Mucosa of stomach (tissue), 1 donor: ENCODE results near the gene ZSWIM5.
"Not testable (repeated sequence)": the region's sequence is repeated elsewhere in the genome, so short reads cannot be mapped to it uniquely, and the experiment has no call there.

ENCODE experiments used
- H3K27me3 ChIP-seq: one replicate; pipeline ENCODE4 v1.7.0; 2013; ENCODE audit warnings: mild to moderate bottlenecking, low read length; ENCODE audit not compliant: control insufficient read depth, insufficient read depth
- H3K36me3 ChIP-seq: one replicate; pipeline ENCODE4 v1.7.0; 2013; ENCODE audit warnings: low read length; ENCODE audit not compliant: control insufficient read depth, insufficient read depth
- H3K4me1 ChIP-seq: one replicate; pipeline ENCODE4 v1.7.0; 2013; ENCODE audit warnings: mild to moderate bottlenecking, low read length; ENCODE audit not compliant: control insufficient read depth, insufficient read depth
- H3K4me3 ChIP-seq: one replicate; pipeline ENCODE4 v1.7.0; 2013; ENCODE audit warnings: low read length
- H3K9ac ChIP-seq: one replicate; pipeline ENCODE4 v1.7.0; 2013; ENCODE audit warnings: mild to moderate bottlenecking, low read length, moderate library complexity
- H3K9me3 ChIP-seq: one replicate; pipeline ENCODE4 v1.7.0; 2013; ENCODE audit warnings: mild to moderate bottlenecking, low read length, moderate library complexity; ENCODE audit not compliant: control insufficient read depth
- donor health status: Pancreatic carcinoma.

ZSWIM5 gene

DNA sequence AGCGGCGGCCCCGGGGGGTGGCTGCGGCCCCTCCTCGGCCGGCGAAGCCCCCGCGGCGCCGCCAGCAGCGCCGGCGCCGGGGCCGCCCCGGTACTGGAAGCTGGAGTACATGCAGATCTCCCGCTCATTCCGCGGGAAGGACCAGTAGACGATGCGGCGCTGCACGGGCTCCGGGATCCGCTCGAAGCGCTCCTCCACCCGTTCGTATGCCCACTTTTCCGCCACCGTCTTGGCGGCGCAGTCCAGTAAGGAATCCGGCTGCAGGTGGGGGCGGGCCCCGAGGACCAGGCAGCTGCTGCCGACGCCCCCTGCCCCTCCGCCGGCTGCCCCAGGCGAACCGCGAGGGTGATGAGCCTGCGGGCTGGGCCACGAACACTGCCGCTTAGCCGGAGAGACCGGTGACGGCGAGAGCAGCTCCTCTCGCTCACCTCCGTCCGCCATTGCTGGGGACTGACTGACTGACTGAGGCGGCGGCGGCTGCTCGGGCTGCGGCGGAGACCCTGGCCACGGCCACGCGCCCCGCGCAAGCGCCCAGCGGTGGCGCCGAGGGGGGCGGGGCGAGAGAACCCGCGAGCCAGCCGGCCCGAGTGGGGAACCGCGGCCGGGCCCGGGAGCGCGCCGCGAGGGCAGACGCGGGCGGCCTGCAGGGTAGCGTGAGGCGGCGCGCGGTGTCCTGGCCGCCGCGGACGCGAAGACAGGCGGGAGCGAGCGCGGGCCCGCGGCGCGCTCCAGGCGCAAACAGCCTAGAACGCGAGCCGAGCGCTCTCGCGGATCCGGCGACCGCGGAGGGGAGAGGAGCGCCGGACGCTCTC is at the start of gene ZSWIM5:
TSS of gene ZSWIM5 (minus strand) at position 696 of the 812 bp plus-strand sequence. CDS start at position 441, 255 bp downstream.
- peak within 1 kb of the TSS; percentile 11 for H3K4me3 ChIP-seq
- H3K9ac ChIP-seq: peak within 1 kb of the TSS; percentile 55
- no peaks in the 10 kb centered on the region for H3K36me3 ChIP-seq
- no peaks in the 10 kb centered on the region for H3K9me3 ChIP-seq
- H3K4me1 ChIP-seq: peaks cover 5% of the 10 kb centered on the region
- peaks cover 15% of the 10 kb centered on the region for H3K27me3 ChIP-seq

GRCh38 chr1:45254490-45254889 is 48.1 kb upstream of the ZSWIM5 start:
- Histone ChIP-seq H3K36me3 (no peaks in the 10 kb centered on the region), H3K9me3 (peaks cover 9% of the 10 kb centered on the region), H3K9ac (no peak overlapping the region), H3K27me3 (no peaks in the 10 kb centered on the region), H3K4me1 (no peaks in the 10 kb centered on the region), H3K4me3 (no peak overlapping the region)

- Histone ChIP-seq H3K9me3 (no peaks in the 10 kb centered on the region), H3K4me1 (no peaks in the 10 kb centered on the region), H3K4me3 (no peak overlapping the region), H3K36me3 (no peaks in the 10 kb centered on the region), H3K27me3 (no peaks in the 10 kb centered on the region), H3K9ac (no peak overlapping the region)
These were observed 44.1 kb upstream of the ZSWIM5 start for GRCh38 chr1:45250544-45250943.

GRCh38 chr1:45248004-45248403 is 41.6 kb upstream of the ZSWIM5 start:
- not testable (repeated sequence) for H3K27me3 ChIP-seq, H3K36me3 ChIP-seq, H3K9me3 ChIP-seq, H3K4me3 ChIP-seq, H3K9ac ChIP-seq, H3K4me1 ChIP-seq

DNA sequence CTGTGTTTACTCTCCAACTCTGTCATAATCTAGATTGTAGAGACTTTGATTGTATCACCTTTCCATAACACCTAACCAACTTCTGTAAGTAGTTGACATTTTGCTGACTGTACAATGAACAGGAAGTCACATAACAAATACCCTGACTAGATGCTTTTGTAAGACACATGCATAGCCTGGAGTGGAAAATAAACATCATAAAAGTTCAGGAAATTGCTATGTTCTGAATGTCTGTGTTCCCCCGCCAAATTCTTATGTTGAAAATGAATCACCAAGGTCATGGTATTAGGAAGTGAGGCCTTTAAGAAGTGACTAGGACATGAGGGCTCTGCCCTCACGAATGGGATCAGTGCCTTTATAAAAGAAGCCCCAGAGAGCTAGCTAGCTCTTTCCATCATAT is 40.4 kb upstream of the ZSWIM5 start:
- no peak overlapping the region for H3K4me3 ChIP-seq
- no peaks in the 10 kb centered on the region for H3K36me3 ChIP-seq
- no peaks in the 10 kb centered on the region for H3K9me3 ChIP-seq
- H3K27me3 ChIP-seq: no peaks in the 10 kb centered on the region
- H3K4me1 ChIP-seq: no peaks in the 10 kb centered on the region
- H3K9ac ChIP-seq: no peak overlapping the region

- H3K27me3 ChIP-seq, H3K36me3 ChIP-seq, H3K9ac ChIP-seq, H3K4me1 ChIP-seq, H3K9me3 ChIP-seq, H3K4me3 ChIP-seq: not testable (repeated sequence)
These were observed 40.0 kb upstream of the ZSWIM5 start for GRCh38 chr1:45246359-45246758.

GRCh38 chr1:45244660-45245059 is 38.3 kb upstream of the ZSWIM5 start:
- no peak overlapping the region for H3K4me3 ChIP-seq
- no peaks in the 10 kb centered on the region for H3K36me3 ChIP-seq
- no peak overlapping the region for H3K9ac ChIP-seq
- no peaks in the 10 kb centered on the region for H3K9me3 ChIP-seq
- H3K27me3 ChIP-seq: no peaks in the 10 kb centered on the region
- H3K4me1 ChIP-seq: no peaks in the 10 kb centered on the region

DNA sequence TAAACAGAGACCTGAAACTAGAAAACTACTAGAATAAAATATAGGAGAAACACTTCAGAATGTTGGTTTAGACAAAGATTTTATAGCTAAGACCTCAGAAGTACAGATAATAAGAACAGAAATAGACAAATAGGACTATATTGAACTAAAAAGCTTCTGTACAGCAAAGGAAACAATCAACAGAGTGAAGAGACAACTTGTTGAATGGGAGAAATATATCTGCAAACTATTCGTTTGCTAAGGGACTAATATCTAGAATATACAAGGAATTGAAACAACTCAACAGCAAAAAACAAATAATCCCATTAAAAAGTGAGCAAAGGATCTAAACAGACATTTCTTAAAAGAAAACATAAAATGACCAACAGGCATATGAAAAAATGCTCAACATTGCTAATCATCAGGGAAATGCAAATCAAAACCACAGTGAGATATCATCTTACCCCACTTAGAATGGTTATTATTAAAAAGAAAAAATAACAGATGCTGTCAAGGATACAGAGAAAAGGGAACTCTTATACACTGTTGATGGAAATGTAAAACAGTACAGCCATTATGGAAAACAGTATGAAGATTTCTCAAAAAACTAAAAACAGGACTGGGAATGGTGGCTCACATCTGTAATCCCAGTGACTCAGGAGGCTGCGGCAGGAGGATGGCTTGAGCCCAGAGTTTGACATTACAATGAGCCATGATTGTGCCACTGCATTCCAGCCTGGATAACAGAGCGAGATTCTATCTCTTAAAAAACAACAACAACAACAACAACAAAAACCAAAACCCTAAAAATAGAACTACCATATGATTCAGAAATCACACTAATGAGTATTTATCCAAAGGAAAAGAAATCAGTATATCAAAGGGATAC is 37.3 kb upstream of the ZSWIM5 start:
- Histone ChIP-seq H3K36me3 (no peaks in the 10 kb centered on the region), H3K27me3 (no peaks in the 10 kb centered on the region), H3K4me1 (no peaks in the 10 kb centered on the region), H3K4me3 (no peak overlapping the region), H3K9ac (no peak overlapping the region), H3K9me3 (no peaks in the 10 kb centered on the region)

- Histone ChIP-seq H3K4me3 (no peak overlapping the region), H3K27me3 (no peaks in the 10 kb centered on the region), H3K36me3 (no peaks in the 10 kb centered on the region), H3K4me1 (no peaks in the 10 kb centered on the region), H3K9ac (no peak overlapping the region), H3K9me3 (no peaks in the 10 kb centered on the region)
These were observed 32.4 kb upstream of the ZSWIM5 start for GRCh38 chr1:45238846-45239245.

DNA sequence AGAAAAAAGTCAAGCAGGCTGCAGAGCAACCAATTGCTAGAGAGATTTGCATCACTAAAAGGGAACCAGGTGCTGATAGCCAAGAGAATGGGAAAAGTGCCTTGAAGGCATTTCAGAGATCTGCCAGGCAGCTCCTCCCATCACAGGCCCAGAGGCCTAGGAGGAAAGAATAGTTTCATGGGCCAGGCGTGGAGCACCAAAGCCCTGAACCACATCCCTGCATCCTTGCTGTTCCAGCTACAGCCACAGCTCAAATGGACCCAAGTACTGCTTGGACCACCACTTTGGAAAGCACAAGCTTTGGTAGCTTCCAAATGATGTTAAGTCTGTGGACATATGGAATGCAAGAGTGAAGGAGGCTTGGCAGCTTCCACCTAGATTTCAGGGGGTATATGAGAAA is 29.7 kb upstream of the ZSWIM5 start:
- H3K27me3 ChIP-seq: no peaks in the 10 kb centered on the region
- H3K9me3 ChIP-seq: no peaks in the 10 kb centered on the region
- no peaks in the 10 kb centered on the region for H3K4me1 ChIP-seq
- no peak overlapping the region for H3K4me3 ChIP-seq
- H3K9ac ChIP-seq: no peak overlapping the region
- H3K36me3 ChIP-seq: no peaks in the 10 kb centered on the region

GRCh38 chr1:45230537-45230936 is 24.1 kb upstream of the ZSWIM5 start:
- Histone ChIP-seq H3K27me3 (no peaks in the 10 kb centered on the region), H3K36me3 (no peaks in the 10 kb centered on the region), H3K9me3 (no peaks in the 10 kb centered on the region), H3K4me3 (no peak overlapping the region), H3K4me1 (no peaks in the 10 kb centered on the region), H3K9ac (no peak overlapping the region)

GRCh38 chr1:45225598-45225997 is 19.2 kb upstream of the ZSWIM5 start:
- Histone ChIP-seq H3K4me3 (no peak overlapping the region), H3K4me1 (no peaks in the 10 kb centered on the region), H3K9me3 (no peaks in the 10 kb centered on the region), H3K27me3 (no peaks in the 10 kb centered on the region), H3K9ac (no peak overlapping the region), H3K36me3 (no peaks in the 10 kb centered on the region)
